GM19351 (cell line): ENCODE results near the gene SLX4IP.

Source experiments
- ATAC-seq: cut with Tn5 transposase; IDR thresholded peaks from one replicate; pipeline ENCODE4 v1.9.1; 2021; ENCODE audit warnings: mild to moderate bottlenecking, moderate library complexity; ENCODE audit not compliant: unreplicated experiment

Gene SLX4IP

DNA sequence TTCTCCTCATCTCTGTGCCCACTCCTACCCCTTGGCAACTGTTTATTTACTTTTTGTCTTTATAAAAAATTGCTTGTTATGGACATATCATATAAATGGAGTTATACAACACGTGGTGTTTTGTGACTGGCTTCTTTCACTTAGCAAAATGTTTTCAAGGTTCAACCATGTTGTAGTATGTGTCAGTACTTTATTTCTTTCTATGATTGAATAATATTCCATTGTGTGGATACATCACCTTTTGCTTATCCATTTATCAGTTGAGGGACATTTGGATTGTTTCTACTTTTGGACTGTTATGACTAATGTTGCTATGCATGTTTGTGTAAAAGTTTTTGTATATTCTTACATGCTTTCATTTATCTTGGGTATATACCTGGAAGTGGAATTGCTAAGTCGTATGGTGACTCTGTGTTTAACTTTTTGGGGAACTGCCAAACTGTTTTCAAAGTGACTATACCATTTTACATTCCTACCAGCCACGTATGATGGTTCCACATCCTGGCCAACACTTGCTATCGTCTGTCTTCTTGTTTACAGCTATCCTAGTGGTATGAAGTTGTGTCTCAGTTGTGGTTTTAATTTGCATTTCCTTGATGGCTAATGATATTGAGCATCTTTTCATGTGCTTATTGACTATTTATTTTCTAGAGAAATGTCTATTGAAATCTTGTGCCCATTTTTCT lies 84.4 kb downstream of the SLX4IP start:
- ATAC-seq: no peak

DNA sequence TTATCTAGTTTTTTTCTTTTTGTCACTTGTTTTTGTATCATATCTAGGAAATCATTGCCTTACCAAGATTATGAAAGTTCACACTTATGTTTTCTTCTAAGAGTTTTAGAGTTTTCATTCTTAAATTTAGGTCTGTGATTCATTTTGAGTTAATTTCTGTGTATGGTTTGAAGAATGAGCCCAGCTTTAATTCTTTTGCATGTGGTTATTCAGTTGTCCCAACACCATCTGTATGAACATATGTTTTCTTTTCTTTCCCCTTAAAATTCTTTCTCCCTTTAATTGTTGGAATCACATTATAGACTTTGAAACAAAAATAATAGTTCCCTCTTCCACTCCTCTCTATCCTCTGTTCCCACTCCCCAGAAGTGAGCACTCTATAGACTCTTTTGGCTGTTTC lies 85.4 kb downstream of the SLX4IP start:
- no peak for ATAC-seq

- ATAC-seq: no peak
Measured at GRCh38 chr20:10521068-10521831, 86.1 kb downstream of the SLX4IP start.

GRCh38 chr20:10521836-10522235 lies 86.7 kb downstream of the SLX4IP start:
- ATAC-seq: no peak

DNA sequence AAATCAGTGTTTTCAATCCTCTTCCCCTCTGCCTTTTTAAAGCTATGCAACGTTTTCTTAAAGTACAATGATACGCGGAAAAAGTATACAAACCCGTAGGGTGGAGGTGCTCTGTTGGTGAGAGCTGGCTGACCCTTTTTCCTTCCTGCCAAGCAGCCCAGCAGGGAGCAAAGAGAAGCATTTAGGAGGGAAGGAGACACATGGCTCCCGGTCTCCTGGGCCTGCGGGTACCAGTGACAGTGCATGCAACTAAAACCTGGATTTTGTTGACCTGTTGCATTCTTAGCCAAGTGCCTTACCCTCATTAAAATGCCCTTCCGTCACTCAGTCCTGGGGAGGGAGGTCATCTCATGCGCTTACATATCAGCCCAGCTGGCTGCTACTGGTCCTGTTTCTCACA lies 87.2 kb downstream of the SLX4IP start:
- no peak for ATAC-seq

- no peak for ATAC-seq
Measured at GRCh38 chr20:10523443-10523842, 88.3 kb downstream of the SLX4IP start.

GRCh38 chr20:10524034-10524476 lies 89.0 kb downstream of the SLX4IP start:
- no peak for ATAC-seq

- no peak for ATAC-seq
Measured at GRCh38 chr20:10524643-10525042, 89.5 kb downstream of the SLX4IP start.

DNA sequence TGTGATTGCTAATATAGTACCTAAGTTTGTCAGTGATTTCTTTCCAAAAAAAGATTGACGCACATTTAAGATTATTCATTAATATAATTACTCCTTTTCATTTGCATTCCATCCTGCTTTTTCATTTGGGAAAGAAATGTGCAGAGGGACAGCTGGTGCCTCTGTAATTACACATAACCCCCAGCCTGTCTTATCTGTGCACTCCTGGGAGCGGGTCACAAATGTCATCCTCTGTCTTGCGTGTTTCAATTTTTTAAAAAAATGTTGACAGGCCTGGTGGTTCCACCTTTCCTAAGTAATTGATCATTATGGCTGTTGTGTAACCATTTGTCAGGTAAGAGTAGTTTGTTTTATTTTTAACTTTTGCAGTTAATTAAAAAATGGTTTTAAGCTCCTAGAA lies 92.7 kb downstream of the SLX4IP start:
- ATAC-seq: no peak

GRCh38 chr20:10530883-10531282 lies 95.8 kb downstream of the SLX4IP start:
- ATAC-seq: no peak

DNA sequence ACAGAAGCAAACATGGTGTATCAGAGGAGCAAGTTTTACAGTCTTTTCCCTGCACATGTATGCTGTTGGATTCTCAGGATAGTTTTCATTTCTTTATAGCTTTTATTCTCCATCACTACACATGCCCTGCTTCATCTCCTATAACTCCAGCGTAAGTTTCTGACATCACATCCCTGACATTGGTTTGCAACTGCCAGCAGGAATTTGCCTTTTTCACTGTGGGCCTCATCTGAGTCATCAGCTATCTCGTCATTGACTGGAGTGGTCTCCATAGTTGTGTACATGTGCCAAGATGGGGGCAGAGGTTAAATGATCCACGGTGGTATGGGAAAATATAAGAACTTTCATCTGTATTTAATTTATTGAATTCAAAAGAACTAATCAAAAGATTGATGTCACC lies 96.7 kb downstream of the SLX4IP start:
- no peak for ATAC-seq

DNA sequence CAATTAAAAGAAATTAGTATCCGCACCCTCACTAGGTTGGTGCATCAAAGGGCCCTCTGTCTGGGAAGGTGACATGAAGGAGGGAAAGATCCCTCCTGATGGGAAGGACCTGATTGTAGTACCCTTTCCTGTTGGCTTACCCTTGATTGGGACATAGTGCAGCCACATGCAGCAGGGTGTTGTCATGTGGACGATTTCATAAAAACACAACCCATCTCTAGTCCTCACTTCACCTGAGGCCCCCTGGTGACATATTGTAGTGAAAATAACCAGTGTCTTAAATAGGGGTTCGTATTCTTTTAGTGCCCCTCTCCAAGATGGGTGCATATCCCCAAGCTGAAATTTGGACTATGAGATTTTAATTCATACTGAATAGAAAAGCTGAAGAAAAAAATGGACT lies 97.3 kb downstream of the SLX4IP start:
- ATAC-seq: no peak

DNA sequence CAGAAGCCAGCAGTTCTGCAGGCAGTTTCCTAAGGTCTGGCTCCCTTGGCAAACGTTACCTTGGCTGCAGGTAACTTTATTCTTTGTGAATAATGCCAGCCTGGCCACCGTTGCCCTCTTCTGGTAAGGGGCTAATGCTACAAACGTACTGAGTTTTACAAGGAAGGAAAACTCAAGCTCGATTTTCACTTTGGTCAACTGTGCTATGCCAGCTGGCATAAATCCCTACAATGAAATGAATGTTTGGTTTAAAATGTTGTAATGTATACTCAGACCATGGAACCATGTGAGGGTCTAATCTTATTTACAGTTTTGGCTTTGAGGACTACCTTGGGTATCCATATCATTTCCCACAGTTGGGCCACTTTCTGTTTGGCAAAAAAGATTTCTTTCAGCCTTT lies 101.4 kb downstream of the SLX4IP start:
- ATAC-seq: no peak

DNA sequence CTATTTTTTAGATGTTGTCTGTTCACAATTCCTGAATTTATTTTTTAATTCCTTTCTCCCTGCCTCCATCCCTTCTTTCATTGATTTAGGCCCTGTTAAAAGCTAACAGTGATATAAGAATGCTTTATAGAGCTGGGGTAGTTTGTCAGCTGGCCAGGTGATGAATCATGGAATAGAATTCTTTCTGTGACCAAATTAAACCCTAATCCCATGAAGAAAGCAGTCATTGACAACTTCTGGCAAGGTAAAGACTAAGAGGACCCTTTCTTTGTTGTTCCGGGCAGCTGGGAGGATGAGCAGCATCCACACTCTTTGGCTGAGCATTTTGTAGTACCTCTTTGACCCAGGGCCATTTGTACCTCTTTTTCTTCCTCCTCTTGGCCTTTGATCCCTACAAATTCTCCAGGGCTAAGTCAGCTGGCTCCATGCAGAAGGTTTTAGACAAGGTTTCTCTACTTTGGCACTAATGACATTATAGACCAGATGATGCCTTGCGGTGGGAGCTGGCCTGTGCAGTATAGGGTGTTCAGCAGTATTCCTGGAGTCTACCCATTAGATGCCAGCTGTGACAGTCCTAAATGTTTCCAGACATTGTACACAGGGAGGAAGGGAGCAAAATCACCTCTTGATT lies 102.9 kb downstream of the SLX4IP start:
- ATAC-seq: no peak

DNA sequence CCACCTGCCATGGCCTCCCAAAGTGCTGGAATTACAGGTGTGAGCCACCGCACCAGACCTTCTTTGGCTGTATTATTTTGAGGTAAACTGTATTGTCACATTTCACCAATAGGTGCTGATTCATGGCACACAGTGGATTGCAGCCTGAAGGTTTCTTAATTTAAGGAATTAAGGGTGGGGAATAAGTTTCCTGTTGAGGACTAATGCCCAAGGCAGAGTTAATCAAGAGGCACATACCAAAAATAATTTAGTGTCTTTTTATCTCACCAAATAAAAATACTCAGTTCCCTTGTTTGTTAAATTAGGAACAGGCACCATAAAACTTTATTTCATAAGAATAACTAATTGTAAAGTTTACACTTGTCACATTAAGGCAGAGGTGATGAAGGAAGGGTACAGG lies 103.7 kb downstream of the SLX4IP start:
- ATAC-seq: no peak

DNA sequence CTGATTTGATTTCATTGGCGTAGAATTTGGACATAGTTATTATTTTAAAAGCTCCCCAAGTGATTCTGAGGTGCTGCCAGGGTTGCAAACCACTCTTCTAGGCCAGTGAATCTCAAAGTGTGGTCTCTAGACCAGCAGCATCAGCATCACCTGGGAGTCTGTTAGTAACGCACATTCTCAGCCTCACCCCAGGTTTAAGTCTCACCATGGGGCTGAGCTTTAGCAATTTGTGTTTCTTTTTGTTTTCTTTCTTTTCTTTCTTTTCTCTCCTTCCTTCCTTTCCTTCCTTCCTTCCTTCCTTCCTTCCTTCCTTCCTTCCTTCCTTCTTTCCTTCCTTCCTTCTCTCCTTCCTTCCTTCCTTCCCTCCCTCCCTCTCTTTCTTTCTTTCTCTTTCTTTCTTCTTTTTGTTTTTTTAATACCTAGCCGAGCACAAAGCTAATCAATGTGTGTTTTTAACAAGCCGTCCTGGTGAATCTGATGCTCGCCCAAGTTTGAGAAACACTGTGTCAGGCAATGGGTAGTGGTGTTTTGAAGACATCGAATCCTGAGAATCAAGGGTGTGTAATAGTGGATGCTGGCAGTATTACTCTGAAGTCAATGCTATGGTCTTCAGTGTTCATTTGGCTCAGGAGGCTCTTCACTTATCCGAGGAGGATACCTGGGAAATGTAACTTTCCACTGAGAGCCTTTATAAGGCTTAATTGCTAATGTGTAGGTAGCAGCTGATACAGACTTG lies 104.9 kb downstream of the SLX4IP start:
- ATAC-seq: no peak

GRCh38 chr20:10540636-10541493 lies 105.8 kb downstream of the SLX4IP start:
- ATAC-seq: no peak

- ATAC-seq: no peak
Measured at GRCh38 chr20:10541668-10542411, 106.7 kb downstream of the SLX4IP start.

- ATAC-seq: no peak
Measured at GRCh38 chr20:10542442-10542841, 107.3 kb downstream of the SLX4IP start.

DNA sequence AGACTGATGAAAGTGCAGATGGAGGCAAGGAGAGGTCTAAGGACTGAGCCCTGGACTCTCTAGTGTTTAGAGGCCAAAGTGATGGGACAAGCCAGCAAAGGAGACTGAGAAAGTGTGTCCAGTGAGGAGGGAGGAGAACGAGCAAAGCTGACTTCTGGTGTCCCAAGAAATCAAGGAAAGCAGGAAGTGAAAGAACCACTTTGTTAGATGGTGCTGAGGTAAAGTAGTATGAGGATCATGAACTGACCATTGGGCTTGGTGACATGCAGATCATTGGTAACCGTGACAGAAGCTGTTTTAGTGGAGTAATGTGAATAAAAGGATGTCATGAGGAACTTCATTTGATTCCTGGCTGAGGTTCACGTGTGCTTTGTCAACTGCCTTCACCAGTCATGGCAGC lies 108.4 kb downstream of the SLX4IP start:
- ATAC-seq: no peak
